HepG2 (cell line): Measurements from ENCODE around the gene YIF1A. TPM values are rescaled to one million over a fixed set of nuclear protein-coding genes. Genes with fewer than 3 reads are reported as not detected.

Experiments
- ATAC-seq: fragments of 200-7000 bp; cut with Tn5 transposase; 3 replicates; pipeline ENCODE4 v1.9.1; 2020; ENCODE audit warnings: mild to moderate bottlenecking, moderate library complexity
- BruUV-seq: library from RNA; stranded (reverse); fragments of 400-500 nt; replicated peaks from 2 replicates; lab custom pipeline; 2021; lab: Mats Ljungman, UMichigan
- CTCF ChIA-PET: fragments of 300-600 bp; formaldehyde crosslinking; extraction: SDS; loops from one replicate; lab custom pipeline; 2021; ENCODE audit warnings: low total read pairs, inconsistent platforms, low intra/inter-chr PET ratio; lab: Yijun Ruan, JAX
- POLR2A ChIA-PET: fragments of 350-600 bp; sonication (Branson Sonifier 250); formaldehyde crosslinking; loops from one replicate; lab custom pipeline; 2020; ENCODE audit warnings: antibody characterized with exemption, inconsistent platforms; lab: Yijun Ruan, JAX
- DNase-seq: peaks from one replicate; pipeline ENCODE4 v3.0.0-alpha.2; 2015; ENCODE audit warnings: low spot score
- FAIRE-seq: peaks from 3 replicates; lab custom pipeline; 2011; peaks lifted over from hg19 to GRCh38; lab: Jason Lieb, UNC
- H2AFZ ChIP-seq: one replicate; pipeline ENCODE4 v1.6.1; 2011; ENCODE audit warnings: low read length, inconsistent platforms
- H3K27ac ChIP-seq: fragments of 300-600 bp; 3 replicates; pipeline ENCODE4 v1.8.0; 2011; ENCODE audit warnings: mixed run types, mild to moderate bottlenecking, mixed read lengths, low read length, inconsistent platforms; ENCODE audit not compliant: insufficient read depth; ENCODE audit errors: extremely low read length
- H3K27me3 ChIP-seq, 2 experiments: fragments of 200-600 bp in 1 of 2; 2 replicates in 1 of 2; 3 replicates in 1 of 2; pipeline versions ENCODE4 v1.6.0 to v1.8.0; 2011; ENCODE audit warnings: low read length in 2 of 2, mild to moderate bottlenecking in 2 of 2, moderate library complexity in 2 of 2, inconsistent platforms in 1 of 2; ENCODE audit not compliant: insufficient read depth in 2 of 2, control insufficient read depth in 1 of 2
- H3K36me3 ChIP-seq, 2 experiments: fragments of 200-600 bp in 1 of 2; replicated peaks in 1 of 2; 2 replicates in 1 of 2; 3 replicates in 1 of 2; pipeline versions ENCODE4 v1.5.1 to v1.8.0; 2011; ENCODE audit warnings: low read length in 2 of 2, inconsistent platforms in 1 of 2; ENCODE audit not compliant: insufficient read depth in 2 of 2, control insufficient read depth in 1 of 2
- H3K4me1 ChIP-seq: 2 replicates; pipeline ENCODE4 v1.5.1; 2012; ENCODE audit warnings: low read length, inconsistent platforms; ENCODE audit not compliant: insufficient read depth
- H3K4me2 ChIP-seq: 2 replicates; pipeline ENCODE4 v1.6.0; 2011; ENCODE audit warnings: low read depth, low read length, inconsistent platforms
- H3K4me3 ChIP-seq, 3 experiments: fragments of 200-600 bp in 1 of 3; sonication (generic), shearing (Covaris generic) in 1 of 3; replicated peaks in 1 of 3; 2 replicates each; pipeline ENCODE4 v1.5.1; 2011 to 2016; ENCODE audit warnings: low read length in 3 of 3, inconsistent platforms in 2 of 3, low read depth in 2 of 3, mild to moderate bottlenecking in 2 of 3, control low read depth in 1 of 3, mixed read lengths in 1 of 3; ENCODE audit not compliant: insufficient read depth in 1 of 3
- H3K79me2 ChIP-seq: one replicate; pipeline ENCODE4 v1.6.1; 2011; ENCODE audit warnings: low read length, inconsistent platforms; ENCODE audit not compliant: insufficient read depth
- H3K9ac ChIP-seq: 2 replicates; pipeline ENCODE4 v1.6.0; 2011; ENCODE audit warnings: mild to moderate bottlenecking, low read depth, low read length, inconsistent platforms; ENCODE audit not compliant: insufficient read depth
- H3K9me3 ChIP-seq: 2 replicates; pipeline ENCODE4 v1.5.1; 2012; ENCODE audit warnings: mild to moderate bottlenecking, low read length
- H4K20me1 ChIP-seq: 2 replicates; pipeline ENCODE4 v1.6.0; 2011; ENCODE audit warnings: inconsistent platforms, mild to moderate bottlenecking, low read length, moderate library complexity; ENCODE audit not compliant: insufficient read depth
- BCL6 ChIP-seq: IDR thresholded peaks from 2 replicates; pipeline ENCODE4 v1.6.1; 2016; ENCODE audit warnings: missing genetic modification reagents, missing compliant biosample characterization
- LCORL ChIP-seq, 2 experiments: fragments of 450-650 bp in 1 of 2; sonication (generic) in 1 of 2; formaldehyde crosslinking in 1 of 2; IDR thresholded peaks; 2 replicates each; pipeline versions ENCODE4 v1.5.0 to v1.6.1; 2017 to 2020; ENCODE audit warnings: antibody characterized with exemption in 1 of 2, missing genetic modification reagents in 1 of 2
- NONO ChIP-seq, 2 experiments: fragments of 450-650 bp in 1 of 2; sonication (generic) in 1 of 2; formaldehyde crosslinking in 1 of 2; IDR thresholded peaks in 1 of 2; conservative IDR thresholded peaks in 1 of 2; 2 replicates each; pipeline versions ENCODE4 v1.6.1 to v1.8.0; 2017 to 2022; ENCODE audit warnings: mild to moderate bottlenecking in 1 of 2, missing genetic modification reagents in 1 of 2, moderate library complexity in 1 of 2
- NR3C1 ChIP-seq: sonication (generic); formaldehyde crosslinking; IDR thresholded peaks from 2 replicates; pipeline ENCODE4 v1.4.0; 2020; ENCODE audit warnings: missing genetic modification reagents
- ZNF30 ChIP-seq: sonication (generic); formaldehyde crosslinking; IDR thresholded peaks from 2 replicates; pipeline ENCODE4 v1.5.0; 2020; ENCODE audit warnings: mild to moderate bottlenecking, missing genetic modification reagents
- ZNF75D ChIP-seq: sonication (generic); formaldehyde crosslinking; IDR thresholded peaks from 2 replicates; pipeline ENCODE4 v1.8.1; 2023; ENCODE audit warnings: missing genetic modification reagents, mild to moderate bottlenecking, borderline replicate concordance
- WGBS: methylation state at CpG from one replicate; pipeline ENCODE4 v1.1.6; 2017; ENCODE audit warnings: low lambda C conversion rate; 5-methylcytosine and 5-hydroxymethylcytosine counted together
- in situ Hi-C: cut with HindIII; loops from 2 replicates; pipeline ENCODE4 v1.10.0; 2017; ENCODE audit warnings: low pct_unique_long_range_greater_than_20kb; ENCODE audit not compliant: extremely low pct_ligation_motif_present
- intact Hi-C: fragments of 100-400 bp; cut with micrococcal nuclease; formaldehyde crosslinking; loops from one replicate; pipeline ENCODE4 v1.10.0; 2022; ENCODE audit not compliant: unreplicated experiment
- polyA plus RNA-seq, 8 experiments: library from polyadenylated mRNA; depleted of rRNA in 3 of 8; stranded (reverse) in 7 of 8; unstranded in 1 of 8; fragments of >200 nt; fragmentation: Illumina TruSeq in 4 of 8; extraction: Trizol in 4 of 8; gene quantifications; 2 replicates each; pipeline versions ENCODE4 v1.2.1 to v1.2.3, GENCODE V29; 2011 to 2016; ENCODE audit warnings: low read depth in 4 of 8, missing spikeins in 1 of 8, mixed read lengths in 1 of 8; ENCODE audit not compliant: insufficient read depth in 1 of 8
- total RNA-seq, 5 experiments: library from RNA; depleted of rRNA; stranded (reverse); fragments of >200 nt; fragmentation: Illumina TruSeq; extraction: Trizol; gene quantifications; 2 replicates each; pipeline ENCODE4 v1.2.3, GENCODE V29; 2016; ENCODE audit warnings: low read depth in 1 of 5

YIF1A gene
- total and polyA plus RNA-seq, 2 of the 13 experiments (the other 11 are each of a cell fraction or from before 2014, with no cell fraction given): 133 to 145 TPM

- no peak for TF ChIP-seq ZNF75D
- TF ChIP-seq BCL6 (CRISPR knock-in tag): peak; percentile 5; the same call in 1 of the 2 replicates
- no peak for TF ChIP-seq LCORL (IDR thresholded peaks at IDR 0.05)
- TF ChIP-seq LCORL (CRISPR knock-in tag; IDR thresholded peaks at IDR 0.05): peak; percentile 11
- TF ChIP-seq NR3C1 (CRISPR knock-in tag): no peak
- TF ChIP-seq NONO (IDR thresholded peaks at IDR 0.05): no peak
- no peak for TF ChIP-seq NONO (CRISPR knock-in tag; conservative IDR thresholded peaks at IDR 0.05)
- TF ChIP-seq ZNF30: no peak
- Histone ChIP-seq H3K36me3 (peaks cover 3 to 17% of the 10 kb centered on the region in 2 experiments; a peak in 4 of 5 replicates), H2AFZ (no peak overlapping the region), H3K9ac (peak overlapping the region; percentile 96), H3K4me2 (peak overlapping the region; percentile 88), H3K27me3 (peaks cover 0 to 24% of the 10 kb centered on the region in 2 experiments; a peak in 4 of 5 replicates), H3K79me2 (peaks cover 29% of the 10 kb centered on the region), H3K9me3 (no peaks in the 10 kb centered on the region), H3K4me3 (peak overlapping the region; percentile 74 to 95 (median 78)), H3K27ac (no peak overlapping the region), H4K20me1 (no peaks in the 10 kb centered on the region), H3K4me1 (peaks cover 58% of the 10 kb centered on the region)
- ATAC-seq: no peak
- 25% methylated on average over 2 of the region's 2 CpGs for WGBS
- DNase-seq: no peak
- ChIA-PET POLR2A (interaction anchor here (0.7 to 5.7 kb wide), 2 partner anchors 8 to 21 kb away, joined by 3 to 121 read pairs; no protein-coding TSS in a partner anchor), CTCF (no interaction called here)
- BruUV-seq: no TSS peak
- intact Hi-C loops: no loop called here
- FAIRE-seq: no peak
- in situ Hi-C loops: loop anchor here (5.0 kb wide), 1 partner anchor 37 kb away; no protein-coding TSS in a partner anchor
These were observed 1.3 kb upstream of the YIF1A start for GRCh38 chr11:66290330-66290621.
